NOMO-1 (cell line): ENCODE data around the gene APBA1.

ENCODE experiments used
- DNase-seq, 2 experiments: peaks; one replicate each; lab custom pipeline; 2025; ENCODE audit not compliant: unreplicated experiment in 2 of 2; lab: John Stamatoyannopoulos, UW

APBA1 gene

GRCh38 chr9:69542058-69542457 lies 130.1 kb downstream of the APBA1 start:
- DNase-seq: no peak

- no peak for DNase-seq
Measured at GRCh38 chr9:69535911-69536310, 136.3 kb downstream of the APBA1 start.

- DNase-seq: no peak
Measured at GRCh38 chr9:69535286-69535832, 136.8 kb downstream of the APBA1 start.

- DNase-seq: no peak
Measured at GRCh38 chr9:69532396-69532795, 139.8 kb downstream of the APBA1 start.

GRCh38 chr9:69527454-69527853 lies 144.7 kb downstream of the APBA1 start:
- no peak for DNase-seq

- DNase-seq: no peak
Measured at GRCh38 chr9:69526699-69527098, 145.5 kb downstream of the APBA1 start.

- DNase-seq: no peak
Measured at GRCh38 chr9:69519470-69520240, 152.5 kb downstream of the APBA1 start.

GRCh38 chr9:69516353-69517322 lies 155.5 kb downstream of the APBA1 start:
- DNase-seq: no peak

- no peak for DNase-seq
Measured at GRCh38 chr9:69515810-69516209, 156.4 kb downstream of the APBA1 start.

- no peak for DNase-seq
Measured at GRCh38 chr9:69513141-69513820, 158.9 kb downstream of the APBA1 start.

- no peak for DNase-seq
Measured at GRCh38 chr9:69504058-69504457, 168.1 kb downstream of the APBA1 start.

GRCh38 chr9:69502671-69503301 lies 169.4 kb downstream of the APBA1 start:
- DNase-seq: no peak

GRCh38 chr9:69500896-69501295 lies 171.3 kb downstream of the APBA1 start:
- DNase-seq: no peak

- DNase-seq: no peak
Measured at GRCh38 chr9:69499959-69500358, 172.2 kb downstream of the APBA1 start.

- DNase-seq: no peak
Measured at GRCh38 chr9:69499407-69499806, 172.8 kb downstream of the APBA1 start.

GRCh38 chr9:69498470-69498869 lies 173.7 kb downstream of the APBA1 start:
- no peak for DNase-seq

GRCh38 chr9:69497816-69498215 lies 174.4 kb downstream of the APBA1 start:
- DNase-seq: no peak

GRCh38 chr9:69496846-69497450 lies 175.2 kb downstream of the APBA1 start:
- DNase-seq: no peak

GRCh38 chr9:69495296-69495695 lies 176.9 kb downstream of the APBA1 start:
- no peak for DNase-seq

- DNase-seq: no peak
Measured at GRCh38 chr9:69494763-69495162, 177.4 kb downstream of the APBA1 start.
